KMS-11 (cell line): ENCODE data around the gene COL15A1.

Experiments used
- H2AFZ ChIP-seq: fragments of 200-600 bp; sonication (generic); 2 replicates; pipeline ENCODE4 v1.6.1; 2016; ENCODE audit warnings: antibody characterized with exemption, mixed run types, low read depth
- H3K27ac ChIP-seq: fragments of 200-600 bp; sonication (generic); 2 replicates; pipeline ENCODE4 v1.6.1; 2016; ENCODE audit warnings: mild to moderate bottlenecking, mixed run types
- H3K27me3 ChIP-seq: fragments of 200-600 bp; sonication (generic); 2 replicates; pipeline ENCODE4 v1.6.1; 2017; ENCODE audit warnings: mild to moderate bottlenecking, low read depth, mixed run types, moderate library complexity; ENCODE audit not compliant: insufficient read depth
- H3K36me3 ChIP-seq: fragments of 200-600 bp; sonication (generic); 2 replicates; pipeline ENCODE4 v1.6.1; 2017; ENCODE audit warnings: mild to moderate bottlenecking, mixed run types; ENCODE audit not compliant: insufficient read depth
- H3K4me1 ChIP-seq: fragments of 200-600 bp; sonication (generic); 2 replicates; pipeline ENCODE4 v1.6.1; 2016; ENCODE audit warnings: mild to moderate bottlenecking, low read depth, mixed run types; ENCODE audit not compliant: poor library complexity, severe bottlenecking
- H3K4me2 ChIP-seq: fragments of 200-600 bp; sonication (generic); 2 replicates; pipeline ENCODE4 v1.7.0; 2016; ENCODE audit warnings: mild to moderate bottlenecking, mixed run types
- H3K4me3 ChIP-seq: fragments of 200-600 bp; sonication (generic); IDR thresholded peaks from 2 replicates; pipeline ENCODE4 v1.6.1; 2017; ENCODE audit warnings: low read depth, low read length, mixed read lengths; ENCODE audit not compliant: insufficient read depth
- H3K79me2 ChIP-seq: fragments of 200-600 bp; sonication (generic); 2 replicates; pipeline ENCODE4 v1.6.1; 2016; ENCODE audit warnings: low read depth, mixed run types; ENCODE audit not compliant: insufficient read depth
- H3K9ac ChIP-seq: fragments of 200-600 bp; sonication (generic); 2 replicates; pipeline ENCODE4 v1.6.1; 2016; ENCODE audit warnings: mild to moderate bottlenecking, mixed run types
- H4K20me1 ChIP-seq: fragments of 200-600 bp; sonication (generic); 2 replicates; pipeline ENCODE4 v1.6.1; 2016; ENCODE audit warnings: mild to moderate bottlenecking, mixed run types; ENCODE audit not compliant: insufficient read depth
- TF ChIP-seq, protein P1 (sequence below): fragments of 200-600 bp; sonication (generic); conservative IDR thresholded peaks from 2 replicates; pipeline ENCODE4 v1.6.1; 2017; ENCODE audit warnings: low read depth, mild to moderate bottlenecking, antibody characterized with exemption, low read length, moderate library complexity, mixed read lengths

The COL15A1 gene

DNA sequence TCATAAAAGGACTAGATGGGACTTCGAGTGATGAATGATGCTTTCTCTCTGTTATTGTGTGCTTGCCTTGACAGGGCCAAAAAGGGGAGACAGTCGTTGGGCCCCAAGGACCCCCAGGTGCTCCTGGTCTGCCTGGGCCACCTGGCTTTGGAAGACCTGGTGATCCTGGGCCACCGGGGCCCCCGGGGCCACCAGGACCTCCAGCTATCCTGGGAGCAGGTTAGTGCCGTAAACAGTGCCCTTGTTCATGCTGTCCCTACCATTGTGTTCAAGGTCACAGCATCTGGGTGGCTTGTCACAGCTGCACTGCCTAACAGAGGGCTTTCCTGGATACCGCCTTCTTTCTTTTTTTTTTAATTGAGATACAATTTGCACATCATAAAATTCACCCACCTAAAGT is 112.5 kb downstream of the COL15A1 start:
- H2AFZ ChIP-seq: no peak overlapping the region
- H3K36me3 ChIP-seq: no peaks in the 10 kb centered on the region
- peak overlapping the region; percentile 76; the same call in 1 of the 2 replicates for H3K4me2 ChIP-seq
- peaks cover 85% of the 10 kb centered on the region for H3K4me1 ChIP-seq
- H3K79me2 ChIP-seq: no peaks in the 10 kb centered on the region
- no peak overlapping the region for H3K9ac ChIP-seq
- no peaks in the 10 kb centered on the region for H4K20me1 ChIP-seq
- TF ChIP-seq, protein P1, sequence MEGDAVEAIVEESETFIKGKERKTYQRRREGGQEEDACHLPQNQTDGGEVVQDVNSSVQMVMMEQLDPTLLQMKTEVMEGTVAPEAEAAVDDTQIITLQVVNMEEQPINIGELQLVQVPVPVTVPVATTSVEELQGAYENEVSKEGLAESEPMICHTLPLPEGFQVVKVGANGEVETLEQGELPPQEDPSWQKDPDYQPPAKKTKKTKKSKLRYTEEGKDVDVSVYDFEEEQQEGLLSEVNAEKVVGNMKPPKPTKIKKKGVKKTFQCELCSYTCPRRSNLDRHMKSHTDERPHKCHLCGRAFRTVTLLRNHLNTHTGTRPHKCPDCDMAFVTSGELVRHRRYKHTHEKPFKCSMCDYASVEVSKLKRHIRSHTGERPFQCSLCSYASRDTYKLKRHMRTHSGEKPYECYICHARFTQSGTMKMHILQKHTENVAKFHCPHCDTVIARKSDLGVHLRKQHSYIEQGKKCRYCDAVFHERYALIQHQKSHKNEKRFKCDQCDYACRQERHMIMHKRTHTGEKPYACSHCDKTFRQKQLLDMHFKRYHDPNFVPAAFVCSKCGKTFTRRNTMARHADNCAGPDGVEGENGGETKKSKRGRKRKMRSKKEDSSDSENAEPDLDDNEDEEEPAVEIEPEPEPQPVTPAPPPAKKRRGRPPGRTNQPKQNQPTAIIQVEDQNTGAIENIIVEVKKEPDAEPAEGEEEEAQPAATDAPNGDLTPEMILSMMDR: no peak
- no peak overlapping the region for H3K4me3 ChIP-seq
- H3K27me3 ChIP-seq: no peaks in the 10 kb centered on the region
- H3K27ac ChIP-seq: no peak overlapping the region

DNA sequence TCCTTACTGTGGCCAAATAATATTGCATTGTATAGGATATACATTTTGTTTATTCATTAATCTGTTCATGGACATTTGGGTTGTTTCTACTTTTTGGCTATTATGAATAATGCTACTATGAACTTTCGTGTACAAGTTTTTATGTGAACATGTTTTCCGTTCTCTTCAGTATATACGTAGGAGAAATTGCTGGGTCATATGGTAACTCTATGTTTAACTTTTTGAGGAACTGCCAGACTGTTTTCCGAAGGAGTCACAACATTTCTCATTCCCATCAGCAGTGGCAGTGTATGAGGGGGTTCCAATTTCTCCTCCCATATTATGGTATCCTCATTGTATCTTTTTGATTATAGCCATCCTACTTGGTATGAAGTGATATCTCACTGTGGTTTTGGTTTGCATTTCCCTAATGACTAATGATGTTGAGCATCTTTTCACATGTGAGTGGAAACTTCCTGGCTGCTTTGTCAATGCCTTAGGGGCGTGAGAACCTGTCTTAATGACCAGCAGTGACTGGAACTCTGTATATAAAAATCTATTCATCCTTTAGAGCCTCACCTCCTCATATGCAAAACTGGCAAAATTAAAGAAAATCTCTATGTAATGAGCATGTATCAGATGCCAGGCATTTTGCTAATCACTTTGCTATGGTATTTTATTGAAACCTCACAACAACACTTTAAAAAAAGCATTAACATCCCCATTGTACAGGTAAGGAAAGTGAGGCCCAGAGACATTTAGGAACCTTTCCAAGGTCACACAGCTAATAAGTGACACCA is 113.4 kb downstream of the COL15A1 start:
- Histone ChIP-seq H3K9ac (no peak overlapping the region), H3K36me3 (no peaks in the 10 kb centered on the region), H3K27me3 (no peaks in the 10 kb centered on the region), H3K4me2 (peak overlapping the region; percentile 76), H3K79me2 (no peaks in the 10 kb centered on the region), H3K4me1 (peaks cover 78% of the 10 kb centered on the region), H3K27ac (peak overlapping the region; percentile 42; the same call in 1 of the 2 replicates), H2AFZ (no peak overlapping the region), H3K4me3 (no peak overlapping the region), H4K20me1 (no peaks in the 10 kb centered on the region)
- TF ChIP-seq, protein P1: no peak

DNA sequence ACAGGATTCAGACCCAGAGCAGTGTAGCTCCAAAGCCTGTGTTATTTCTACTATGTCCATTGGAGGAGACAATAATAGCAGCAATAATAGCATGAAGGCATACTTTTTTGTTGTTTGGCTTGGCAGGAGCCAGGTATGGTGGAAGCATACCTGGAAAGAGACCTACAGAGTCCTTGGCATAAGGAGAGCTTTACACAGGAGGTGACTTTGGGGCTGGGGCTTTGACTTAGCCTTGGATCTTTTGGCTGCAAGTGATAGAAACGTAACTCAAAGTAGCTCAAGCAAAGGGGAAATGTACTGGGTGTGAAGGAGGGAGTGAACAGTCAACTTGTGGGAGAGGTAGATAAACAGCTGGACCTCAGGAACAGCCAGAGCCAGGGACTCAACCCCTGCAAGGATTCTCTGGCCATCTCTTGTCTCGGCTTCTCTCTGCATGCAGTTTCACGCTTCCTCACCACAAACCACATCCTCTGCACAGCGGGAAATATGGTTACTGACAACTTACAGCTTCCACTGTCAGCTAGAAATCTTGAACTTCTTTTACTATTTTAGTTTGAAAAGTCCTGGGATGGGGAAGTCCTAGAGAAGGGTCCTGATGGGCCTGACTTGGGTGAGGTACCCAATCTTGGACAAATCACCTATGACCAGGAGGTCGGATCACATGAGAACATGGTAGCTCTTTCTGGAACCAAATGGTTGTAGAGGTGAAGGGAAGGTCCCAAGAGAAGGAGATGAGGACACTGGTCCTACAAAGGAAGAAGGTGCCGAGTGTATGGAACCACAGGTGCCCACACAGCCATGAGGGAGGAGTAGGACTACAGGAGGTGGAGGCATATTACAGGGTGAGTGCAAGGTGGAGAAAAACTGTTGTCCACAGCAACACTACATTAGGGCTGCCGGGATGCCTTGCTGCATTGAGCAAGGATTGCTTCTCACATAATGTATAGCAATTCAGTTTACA is 114.2 kb downstream of the COL15A1 start:
- H3K27me3 ChIP-seq: no peaks in the 10 kb centered on the region
- no peaks in the 10 kb centered on the region for H3K36me3 ChIP-seq
- H3K9ac ChIP-seq: no peak overlapping the region
- H4K20me1 ChIP-seq: no peaks in the 10 kb centered on the region
- H2AFZ ChIP-seq: peak overlapping the region; percentile 11; the same call in 1 of the 2 replicates
- H3K4me2 ChIP-seq: peak overlapping the region; percentile 76
- no peaks in the 10 kb centered on the region for H3K79me2 ChIP-seq
- H3K4me1 ChIP-seq: peaks cover 69% of the 10 kb centered on the region
- H3K27ac ChIP-seq: peak overlapping the region; percentile 42
- TF ChIP-seq, protein P1: no peak
- no peak overlapping the region for H3K4me3 ChIP-seq

DNA sequence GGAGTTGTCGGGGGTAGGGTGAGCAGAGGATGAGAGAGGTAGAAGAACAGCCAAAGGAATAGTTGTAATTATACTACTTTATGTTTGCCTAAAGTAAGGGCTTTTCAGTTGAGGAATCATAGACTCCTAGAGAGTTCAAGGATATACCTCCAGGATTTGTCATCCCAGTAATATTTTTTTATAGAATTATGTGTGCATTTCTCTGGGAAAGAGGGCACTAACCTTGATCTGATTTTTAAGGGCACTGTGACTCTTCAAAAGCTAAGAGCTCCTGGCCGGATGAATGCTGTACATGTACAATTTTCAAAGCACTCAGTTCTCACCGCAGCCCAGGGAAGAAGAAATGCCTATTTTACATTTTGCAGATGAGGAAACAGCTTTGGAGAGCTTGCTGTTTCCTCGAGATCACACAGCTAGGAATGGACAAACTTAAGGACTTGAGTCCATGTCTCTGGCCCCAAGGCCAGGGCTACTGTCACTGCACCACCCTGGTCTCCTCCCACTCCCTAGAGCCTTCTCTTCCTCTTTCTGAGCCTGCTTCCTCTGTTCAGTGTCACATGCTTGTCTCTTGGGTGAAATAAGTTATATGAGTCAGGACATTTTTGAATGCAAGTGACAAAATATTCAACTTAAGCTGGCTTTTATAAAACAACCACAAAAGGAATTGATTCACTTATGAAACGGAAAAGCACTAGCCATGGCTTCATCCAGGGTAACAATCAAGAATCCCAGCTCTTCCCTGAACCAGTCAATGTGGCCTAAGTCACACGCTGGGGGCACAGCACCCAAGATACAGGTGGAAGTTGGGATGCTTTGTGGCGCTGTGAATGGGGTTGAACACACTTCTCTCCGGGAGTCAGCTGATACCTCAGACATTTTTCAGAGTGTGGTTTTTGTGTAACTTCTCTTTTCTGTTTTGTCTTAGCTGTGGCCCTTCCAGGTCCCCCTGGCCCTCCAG is 115.5 kb downstream of the COL15A1 start:
- no peak overlapping the region for H3K9ac ChIP-seq
- TF ChIP-seq, protein P1: no peak
- peak overlapping the region; percentile 42; the same call in 1 of the 2 replicates for H3K27ac ChIP-seq
- no peaks in the 10 kb centered on the region for H3K27me3 ChIP-seq
- no peaks in the 10 kb centered on the region for H3K36me3 ChIP-seq
- peak overlapping the region; percentile 76 for H3K4me2 ChIP-seq
- H4K20me1 ChIP-seq: no peaks in the 10 kb centered on the region
- H3K79me2 ChIP-seq: no peaks in the 10 kb centered on the region
- peaks cover 56% of the 10 kb centered on the region for H3K4me1 ChIP-seq
- H3K4me3 ChIP-seq: no peak overlapping the region
- H2AFZ ChIP-seq: peak overlapping the region; percentile 23; the same call in 1 of the 2 replicates
